Thymus (tissue), 11 donors: Measurements from ENCODE around the gene GPC3. TPM values are rescaled to one million over a fixed set of nuclear protein-coding genes. Genes with fewer than 3 reads are reported as not detected.
A peak's percentile ranks its signal among the peaks of the same experiment; 100 is the strongest.

Experiments
- DNase-seq, 9 donors: peaks; one replicate each; pipeline ENCODE4 v3.0.0-alpha.2; 2013; ENCODE audit warnings: low spot score in 9 of 9, low read depth in 6 of 9, missing footprints in 1 of 9
- H3K27ac ChIP-seq, 2 donors: one replicate each; pipeline ENCODE4 v1.5.1; 2013; ENCODE audit warnings: control low read depth in 1 of 2, low read depth in 1 of 2, low read length in 1 of 2, mild to moderate bottlenecking in 1 of 2, moderate library complexity in 1 of 2
- H3K27me3 ChIP-seq, 2 donors: one replicate each; pipeline ENCODE4 v1.5.1; 2013; ENCODE audit warnings: low read length in 1 of 2; ENCODE audit not compliant: control insufficient read depth in 2 of 2, insufficient read depth in 1 of 2
- H3K36me3 ChIP-seq, 2 donors: one replicate each; pipeline ENCODE4 v1.5.1; 2013; ENCODE audit warnings: low read length in 1 of 2, mild to moderate bottlenecking in 1 of 2, moderate library complexity in 1 of 2; ENCODE audit not compliant: control insufficient read depth in 2 of 2, insufficient read depth in 2 of 2
- H3K4me1 ChIP-seq, 2 donors: one replicate each; pipeline ENCODE4 v1.5.1; 2013; ENCODE audit warnings: low read length in 2 of 2; ENCODE audit not compliant: control insufficient read depth in 2 of 2, insufficient read depth in 2 of 2
- H3K4me3 ChIP-seq, 2 donors: one replicate each; pipeline ENCODE4 v1.5.1; 2013; ENCODE audit warnings: low read length in 2 of 2, control low read depth in 1 of 2, mild to moderate bottlenecking in 1 of 2
- H3K9me3 ChIP-seq, 2 donors: one replicate each; pipeline ENCODE4 v1.5.1; 2013; ENCODE audit warnings: low read length in 1 of 2, mild to moderate bottlenecking in 1 of 2; ENCODE audit not compliant: control insufficient read depth in 2 of 2, insufficient read depth in 1 of 2
- WGBS: extraction: QIAGEN DNeasy Blood & Tissue Kit; methylation state at CpG from one replicate; pipeline ENCODE4 v1.1.7; 2013; 5-methylcytosine and 5-hydroxymethylcytosine counted together
- polyA plus RNA-seq: library from polyadenylated mRNA; stranded (reverse); fragments of 200-250 nt; gene quantifications from one replicate; pipeline ENCODE4 v1.2.3, GENCODE V29; 2013
- total RNA-seq: library from RNA; stranded (reverse); fragments of 120-200 nt; gene quantifications from one replicate; pipeline ENCODE4 v1.2.4, GENCODE V29; 2013
- donor health status: healthy.

Gene GPC3
- total and polyA plus RNA-seq, 2 donors: 3.1 to 26.2 TPM

- Histone ChIP-seq H3K27me3 (no peaks in the 10 kb centered on the region), H3K27ac (no peak overlapping the region), H3K36me3 (no peaks in the 10 kb centered on the region), H3K4me3 (no peak overlapping the region), H3K9me3 (no peaks in the 10 kb centered on the region), H3K4me1 (peaks cover 2 to 17% of the 10 kb centered on the region in 2 donors)
- 5% methylated on average over 4 of the region's 4 CpGs for WGBS
- DNase-seq: peak in 3 of 9 donors; percentile 18 to 59 (median 41)
These were observed 315.0 kb downstream of the GPC3 start for GRCh38 chrX:133670383-133670782.

- Histone ChIP-seq H3K4me1 (peaks cover 0 to 7% of the 10 kb centered on the region in 2 donors), H3K36me3 (no peaks in the 10 kb centered on the region), H3K27me3 (no peaks in the 10 kb centered on the region), H3K9me3 (no peaks in the 10 kb centered on the region), H3K27ac (no peak overlapping the region), H3K4me3 (no peak overlapping the region)
- 93% methylated on average over 5 of the region's 5 CpGs for WGBS
- no peak for DNase-seq
These were observed 316.2 kb downstream of the GPC3 start for GRCh38 chrX:133669214-133669613.

- Histone ChIP-seq H3K9me3 (no peaks in the 10 kb centered on the region), H3K27ac (no peak overlapping the region), H3K27me3 (no peaks in the 10 kb centered on the region), H3K4me1 (peaks cover 0 to 6% of the 10 kb centered on the region in 2 donors), H3K36me3 (no peaks in the 10 kb centered on the region), H3K4me3 (no peak overlapping the region)
- no peak for DNase-seq
- 97% methylated on average over 3 of the region's 3 CpGs for WGBS
These were observed 317.0 kb downstream of the GPC3 start for GRCh38 chrX:133668225-133668931.

- H3K9me3 ChIP-seq: no peaks in the 10 kb centered on the region
- H3K27ac ChIP-seq: no peak overlapping the region
- H3K27me3 ChIP-seq: no peaks in the 10 kb centered on the region
- H3K36me3 ChIP-seq: no peaks in the 10 kb centered on the region
- H3K4me1 ChIP-seq: peaks cover 0 to 6% of the 10 kb centered on the region in 2 donors
- no peak overlapping the region for H3K4me3 ChIP-seq
- DNase-seq: no peak
These were observed 319.1 kb downstream of the GPC3 start for GRCh38 chrX:133666256-133666655.

GRCh38 chrX:133661962-133662839 is 323.2 kb downstream of the GPC3 start:
- H3K36me3 ChIP-seq: no peaks in the 10 kb centered on the region
- 93% methylated on average over 3 of the region's 3 CpGs for WGBS
- DNase-seq: no peak
- no peaks in the 10 kb centered on the region for H3K27me3 ChIP-seq
- H3K27ac ChIP-seq: no peak overlapping the region
- H3K4me3 ChIP-seq: no peak overlapping the region
- no peaks in the 10 kb centered on the region for H3K9me3 ChIP-seq
- no peaks in the 10 kb centered on the region for H3K4me1 ChIP-seq

- no peaks in the 10 kb centered on the region for H3K9me3 ChIP-seq
These were observed 325.1 kb downstream of the GPC3 start for GRCh38 chrX:133660281-133660680.

GRCh38 chrX:133658293-133658911 is 327.0 kb downstream of the GPC3 start:
- Histone ChIP-seq H3K4me3 (no peak overlapping the region), H3K36me3 (no peaks in the 10 kb centered on the region), H3K27me3 (no peaks in the 10 kb centered on the region), H3K27ac (no peak overlapping the region), H3K4me1 (no peaks in the 10 kb centered on the region), H3K9me3 (no peaks in the 10 kb centered on the region)
- no peak for DNase-seq
- 94% methylated on average over 3 of the region's 3 CpGs for WGBS

More at GRCh38 chrX:133660281-133660680, 325.1 kb downstream of the GPC3 start:
- Histone ChIP-seq H3K36me3 (no peaks in the 10 kb centered on the region), H3K27ac (no peak overlapping the region), H3K4me3 (no peak overlapping the region), H3K4me1 (no peaks in the 10 kb centered on the region), H3K27me3 (no peaks in the 10 kb centered on the region)
- no peak for DNase-seq

- DNase-seq: no peak
- no peaks in the 10 kb centered on the region for H3K9me3 ChIP-seq
- H3K36me3 ChIP-seq: no peaks in the 10 kb centered on the region
- no peak overlapping the region for H3K27ac ChIP-seq
- 95% methylated on average over 2 of the region's 2 CpGs for WGBS
- H3K27me3 ChIP-seq: no peaks in the 10 kb centered on the region
- H3K4me1 ChIP-seq: no peaks in the 10 kb centered on the region
- no peak overlapping the region for H3K4me3 ChIP-seq
These were observed 329.8 kb downstream of the GPC3 start for GRCh38 chrX:133655275-133656265.
